Smooth muscle cell (in vitro differentiated cells): ENCODE measurements around the gene SLC22A4. TPM values are rescaled to one million over a fixed set of nuclear protein-coding genes. Genes with fewer than 3 reads are reported as not detected.
A peak's percentile ranks its signal among the peaks of the same experiment; 100 is the strongest.

Source experiments
- DNase-seq: peaks from one replicate; lab custom pipeline; 2025; ENCODE audit not compliant: unreplicated experiment; lab: John Stamatoyannopoulos, UW
- H2AFZ ChIP-seq: fragments of 200-600 bp; sonication (generic); 2 replicates; pipeline ENCODE4 v1.6.0; 2016; ENCODE audit warnings: antibody characterized with exemption, low read depth, mild to moderate bottlenecking
- H3F3A ChIP-seq: fragments of 200-600 bp; sonication (generic); 2 replicates; pipeline ENCODE4 v1.6.0; 2017; ENCODE audit warnings: antibody characterized with exemption, low read depth
- H3K27ac ChIP-seq: fragments of 200-600 bp; sonication (generic); 2 replicates; pipeline ENCODE4 v1.5.1; 2016; ENCODE audit warnings: low read depth, mild to moderate bottlenecking
- H3K27me3 ChIP-seq: fragments of 200-600 bp; sonication (generic); 2 replicates; pipeline ENCODE4 v1.6.1; 2016; ENCODE audit warnings: low read depth, mild to moderate bottlenecking
- H3K36me3 ChIP-seq: fragments of 200-600 bp; sonication (generic); 2 replicates; pipeline ENCODE4 v1.5.1; 2016; ENCODE audit warnings: low read depth
- H3K4me1 ChIP-seq: fragments of 200-600 bp; sonication (generic); 2 replicates; pipeline ENCODE4 v1.5.1; 2016; ENCODE audit warnings: low read depth
- H3K4me2 ChIP-seq: fragments of 200-600 bp; sonication (generic); 2 replicates; pipeline ENCODE4 v1.6.0; 2016; ENCODE audit warnings: mild to moderate bottlenecking
- H3K4me3 ChIP-seq: fragments of 200-600 bp; sonication (generic); 2 replicates; pipeline ENCODE4 v1.5.1; 2016; ENCODE audit warnings: mild to moderate bottlenecking
- H3K79me2 ChIP-seq: fragments of 200-600 bp; sonication (generic); 2 replicates; pipeline ENCODE4 v1.6.0; 2016; ENCODE audit warnings: low read depth, mild to moderate bottlenecking
- H3K9ac ChIP-seq: fragments of 200-600 bp; sonication (generic); 2 replicates; pipeline ENCODE4 v1.6.0; 2016; ENCODE audit warnings: low read depth
- H3K9me3 ChIP-seq: fragments of 200-600 bp; sonication (generic); replicated peaks from 2 replicates; pipeline ENCODE4 v1.5.1; 2016; ENCODE audit warnings: low read depth
- H4K20me1 ChIP-seq: fragments of 200-600 bp; sonication (generic); 2 replicates; pipeline ENCODE4 v1.6.0; 2016; ENCODE audit warnings: low read depth
- WGBS: methylation state at CpG from one replicate; pipeline ENCODE4 v1.1.7; 2016; ENCODE audit warnings: low lambda C conversion rate; 5-methylcytosine and 5-hydroxymethylcytosine counted together
- polyA plus RNA-seq: library from polyadenylated mRNA; unstranded; fragments of >200 nt; fragmentation: Nextera tagmentation; extraction: Ambion mirVana; gene quantifications from 2 replicates; pipeline ENCODE4 v1.2.1, GENCODE V29; 2016
- total RNA-seq: library from RNA; depleted of rRNA; stranded (reverse); fragments of >200 nt; gene quantifications from 2 replicates; pipeline ENCODE4 v1.2.3, GENCODE V29; 2014
- TF ChIP-seq, protein P1 (sequence below): fragments of 200-600 bp; sonication (generic); IDR thresholded peaks from 2 replicates; pipeline ENCODE4 v1.5.1; 2017; ENCODE audit warnings: borderline replicate concordance, mild to moderate bottlenecking, antibody characterized with exemption; ENCODE audit not compliant: insufficient read depth, poor library complexity, severe bottlenecking

SLC22A4 gene
- total and polyA plus RNA-seq, 2 experiments from 2014 or later: 3.1 to 3.8 TPM

DNA sequence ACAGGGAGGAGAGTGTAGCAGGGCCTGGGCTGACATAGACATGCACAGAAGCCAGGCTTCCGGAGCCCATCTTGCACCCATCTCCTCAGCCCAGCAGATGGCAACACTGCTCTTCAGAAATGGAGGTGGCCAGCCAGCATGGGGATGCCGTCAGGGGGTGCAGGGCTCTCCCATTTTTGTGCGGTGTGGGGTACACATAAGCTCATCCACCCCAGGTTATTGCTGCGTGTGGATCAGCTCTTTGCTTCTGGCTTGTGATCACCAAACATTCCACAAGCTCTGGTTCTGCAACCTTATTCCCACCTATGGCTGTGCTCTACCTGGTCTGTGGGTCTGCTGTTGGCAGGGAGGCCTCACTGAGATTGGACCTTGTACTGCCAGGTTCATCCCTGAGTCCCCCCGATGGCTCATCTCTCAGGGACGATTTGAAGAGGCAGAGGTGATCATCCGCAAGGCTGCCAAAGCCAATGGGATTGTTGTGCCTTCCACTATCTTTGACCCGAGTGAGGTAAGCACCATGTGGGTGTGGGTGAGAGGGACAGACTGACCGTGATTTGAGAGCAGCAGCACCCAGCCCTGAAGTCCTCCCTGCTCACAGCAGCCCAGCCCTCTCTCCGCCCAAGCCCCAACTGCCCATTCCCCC, 92.6 kb downstream of the SLC22A4 start:
- Histone ChIP-seq H3K27ac (peak overlapping the region; percentile 86), H3K4me2 (no peak overlapping the region), H3K27me3 (no peaks in the 10 kb centered on the region), H3F3A (peaks cover 29% of the 10 kb centered on the region), H3K79me2 (no peaks in the 10 kb centered on the region), H3K9ac (no peak overlapping the region), H3K4me1 (peaks cover 7% of the 10 kb centered on the region), H3K36me3 (no peaks in the 10 kb centered on the region), H3K4me3 (no peak overlapping the region), H2AFZ (no peak overlapping the region), H4K20me1 (peaks cover 2% of the 10 kb centered on the region), H3K9me3 (no peaks in the 10 kb centered on the region)
- TF ChIP-seq, protein P1, sequence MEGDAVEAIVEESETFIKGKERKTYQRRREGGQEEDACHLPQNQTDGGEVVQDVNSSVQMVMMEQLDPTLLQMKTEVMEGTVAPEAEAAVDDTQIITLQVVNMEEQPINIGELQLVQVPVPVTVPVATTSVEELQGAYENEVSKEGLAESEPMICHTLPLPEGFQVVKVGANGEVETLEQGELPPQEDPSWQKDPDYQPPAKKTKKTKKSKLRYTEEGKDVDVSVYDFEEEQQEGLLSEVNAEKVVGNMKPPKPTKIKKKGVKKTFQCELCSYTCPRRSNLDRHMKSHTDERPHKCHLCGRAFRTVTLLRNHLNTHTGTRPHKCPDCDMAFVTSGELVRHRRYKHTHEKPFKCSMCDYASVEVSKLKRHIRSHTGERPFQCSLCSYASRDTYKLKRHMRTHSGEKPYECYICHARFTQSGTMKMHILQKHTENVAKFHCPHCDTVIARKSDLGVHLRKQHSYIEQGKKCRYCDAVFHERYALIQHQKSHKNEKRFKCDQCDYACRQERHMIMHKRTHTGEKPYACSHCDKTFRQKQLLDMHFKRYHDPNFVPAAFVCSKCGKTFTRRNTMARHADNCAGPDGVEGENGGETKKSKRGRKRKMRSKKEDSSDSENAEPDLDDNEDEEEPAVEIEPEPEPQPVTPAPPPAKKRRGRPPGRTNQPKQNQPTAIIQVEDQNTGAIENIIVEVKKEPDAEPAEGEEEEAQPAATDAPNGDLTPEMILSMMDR: peak; percentile 68
- peak; percentile 21 for DNase-seq
- 44% methylated on average over 10 of the region's 10 CpGs for WGBS

DNA sequence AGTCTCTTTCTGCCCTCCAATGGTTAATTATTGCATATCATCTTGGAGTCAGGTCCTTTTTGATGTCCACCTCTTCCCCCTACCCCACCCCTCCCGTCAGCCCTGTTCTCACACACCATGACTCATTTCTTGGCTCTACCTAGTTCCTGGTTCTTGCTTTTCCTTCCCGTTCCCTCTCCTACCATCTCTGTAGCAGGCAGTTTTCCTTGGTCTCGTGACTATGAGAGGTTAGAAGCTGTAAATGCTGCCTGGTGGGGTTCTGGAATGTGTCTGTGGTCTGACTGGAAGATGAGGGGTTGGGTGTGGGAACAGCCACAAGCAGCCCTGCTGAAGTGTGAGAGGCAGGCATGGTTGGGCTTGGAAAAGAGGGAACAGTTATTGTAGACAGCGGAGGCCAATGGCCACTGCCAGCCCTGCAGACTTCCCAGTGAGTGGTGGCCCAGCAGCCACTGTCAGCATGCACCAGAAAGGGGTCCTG, 93.5 kb downstream of the SLC22A4 start:
- Histone ChIP-seq H4K20me1 (peaks cover 2% of the 10 kb centered on the region), H2AFZ (no peak overlapping the region), H3F3A (peaks cover 29% of the 10 kb centered on the region), H3K79me2 (no peaks in the 10 kb centered on the region), H3K4me3 (no peak overlapping the region), H3K9me3 (no peaks in the 10 kb centered on the region), H3K4me2 (peak overlapping the region; percentile 60), H3K27ac (peak overlapping the region; percentile 86), H3K9ac (peak overlapping the region; percentile 54), H3K36me3 (no peaks in the 10 kb centered on the region), H3K27me3 (no peaks in the 10 kb centered on the region), H3K4me1 (peaks cover 7% of the 10 kb centered on the region)
- 9% methylated on average over 4 of the region's 4 CpGs for WGBS
- peak; percentile 23 for DNase-seq
- TF ChIP-seq, protein P1: no peak

- H3K27ac ChIP-seq: peak overlapping the region; percentile 86
- peaks cover 29% of the 10 kb centered on the region for H3F3A ChIP-seq
- peaks cover 7% of the 10 kb centered on the region for H3K4me1 ChIP-seq
- H3K27me3 ChIP-seq: no peaks in the 10 kb centered on the region
- H4K20me1 ChIP-seq: peaks cover 2% of the 10 kb centered on the region
- WGBS: 56% methylated on average over 8 of the region's 8 CpGs
- H3K4me3 ChIP-seq: no peak overlapping the region
- no peak overlapping the region for H2AFZ ChIP-seq
- H3K79me2 ChIP-seq: no peaks in the 10 kb centered on the region
- TF ChIP-seq, protein P1: no peak
- H3K9me3 ChIP-seq: no peaks in the 10 kb centered on the region
- H3K4me2 ChIP-seq: peak overlapping the region; percentile 60
- no peak for DNase-seq
- peak overlapping the region; percentile 54 for H3K9ac ChIP-seq
- no peaks in the 10 kb centered on the region for H3K36me3 ChIP-seq
Observed at GRCh38 chr5:132388244-132389050, 94.3 kb downstream of the SLC22A4 start.
